ENCODE measurements around the gene LDLRAP1. TPM values are rescaled to one million over a fixed set of nuclear protein-coding genes. Genes with fewer than 3 reads are reported as not detected.
A peak's percentile ranks its signal among the peaks of the same experiment; 100 is the strongest.

LDLRAP1 gene
- total RNA-seq (2014; rRNA removed; shearing (Covaris generic)) (22.5 and 23.6 TPM in 2 replicates), polyA plus RNA-seq (2016; fragmentation: Nextera tagmentation; extraction: Ambion mirVana) (26.9 and 29.5 TPM in 2 replicates)

GRCh38 chr1:25543425-25544242 lies at the start of gene LDLRAP1:
Gene LDLRAP1, plus strand, starts transcription at chr1:25543606. Its CDS starts 93 bp downstream, at chr1:25543699.
- Histone ChIP-seq H3K79me2 (ENCODE audit: insufficient read depth) (peaks cover 33% of the 10 kb centered on the region), H3K27ac (peak within 1 kb of the TSS; percentile 24; the same call in 1 of the 2 replicates), H3K9me3 (ENCODE audit: low read depth) (no peaks in the 10 kb centered on the region), H3K4me1 (ENCODE audit: insufficient read depth) (peaks cover 9% of the 10 kb centered on the region), H4K20me1 (ENCODE audit: insufficient read depth) (no peaks in the 10 kb centered on the region), H3K4me2 (ENCODE audit: unreplicated experiment) (peak within 1 kb of the TSS; percentile 82), H3K9me2 (ENCODE audit: insufficient read depth) (no peaks in the 10 kb centered on the region), H2AFZ (peak within 1 kb of the TSS; percentile 64), H3K4me3 (peak within 1 kb of the TSS; percentile 73), H3K9ac (peak within 1 kb of the TSS; percentile 80), H3K27me3 (replicated peaks; ENCODE audit: insufficient read depth) (no peaks in the 10 kb centered on the region), H3K36me3 (ENCODE audit: low read depth) (no peaks in the 10 kb centered on the region), H3F3A (ENCODE audit: insufficient read depth) (no peaks in the 10 kb centered on the region)
- in situ Hi-C loops (cut with MboI): no loop called here
- peak; percentile 87 for DNase-seq
- WGBS, 2 experiments (ENCODE audit: low coverage in 1 of 2, low lambda C conversion rate in 2 of 2, missing lambda C conversion rate in 2 of 2): 0 to 2% methylated on average over 20 to 70 of the region's 99 CpGs
- no peak for TF ChIP-seq EZH2phosphoT487 (IDR thresholded peaks at IDR 0.05; ENCODE audit: insufficient read depth, low read depth)
- TF ChIP-seq EZH2 (IDR thresholded peaks at IDR 0.05; ENCODE audit: insufficient read depth, poor library complexity, severe bottlenecking): no peak

- in situ Hi-C loops (cut with MboI): no loop called here
These were observed 48.5 kb upstream of the LDLRAP1 start for GRCh38 chr1:25494952-25495351.

GRCh38 chr1:25500694-25501093 lies 42.7 kb upstream of the LDLRAP1 start:
- peak overlapping the region; percentile 35 for H3K4me2 ChIP-seq (ENCODE audit: unreplicated experiment)
- H3K27me3 ChIP-seq (replicated peaks; ENCODE audit: insufficient read depth): no peaks in the 10 kb centered on the region
- 52 to 65% methylated on average over 1 of the region's 1 CpG for WGBS, 2 experiments (ENCODE audit: low coverage in 1 of 2, low lambda C conversion rate in 2 of 2, missing lambda C conversion rate in 2 of 2)
- no peak overlapping the region for H2AFZ ChIP-seq
- H3K9ac ChIP-seq: no peak overlapping the region
- no peak overlapping the region for H3K4me3 ChIP-seq
- H4K20me1 ChIP-seq (ENCODE audit: insufficient read depth): no peaks in the 10 kb centered on the region
- DNase-seq: peak; percentile 52
- peaks cover 43% of the 10 kb centered on the region for H3K4me1 ChIP-seq (ENCODE audit: insufficient read depth)
- no peaks in the 10 kb centered on the region for H3K9me2 ChIP-seq (ENCODE audit: insufficient read depth)
- TF ChIP-seq EZH2phosphoT487 (IDR thresholded peaks at IDR 0.05; ENCODE audit: insufficient read depth, low read depth) (no peak), EZH2 (IDR thresholded peaks at IDR 0.05; ENCODE audit: insufficient read depth, poor library complexity, severe bottlenecking) (no peak)
- peak overlapping the region; percentile 55 for H3K27ac ChIP-seq
- H3K9me3 ChIP-seq (ENCODE audit: low read depth): no peaks in the 10 kb centered on the region
- in situ Hi-C loops (cut with MboI): no loop called here
- peaks cover 10% of the 10 kb centered on the region for H3F3A ChIP-seq (ENCODE audit: insufficient read depth)
- peaks cover 17% of the 10 kb centered on the region for H3K36me3 ChIP-seq (ENCODE audit: low read depth)
- no peaks in the 10 kb centered on the region for H3K79me2 ChIP-seq (ENCODE audit: insufficient read depth)

More at GRCh38 chr1:25494952-25495351, 48.5 kb upstream of the LDLRAP1 start:
- WGBS, 2 experiments (ENCODE audit: low coverage in 1 of 2, low lambda C conversion rate in 2 of 2, missing lambda C conversion rate in 2 of 2): 85 to 90% methylated on average over 3 of the region's 3 CpGs
- H3K9me3 ChIP-seq (ENCODE audit: low read depth): no peaks in the 10 kb centered on the region
- no peak overlapping the region for H3K4me3 ChIP-seq
- H4K20me1 ChIP-seq (ENCODE audit: insufficient read depth): no peaks in the 10 kb centered on the region; the same call in 1 of the 2 replicates
- no peak for DNase-seq
- no peaks in the 10 kb centered on the region for H3K79me2 ChIP-seq (ENCODE audit: insufficient read depth)
- H3K4me2 ChIP-seq (ENCODE audit: unreplicated experiment): no peak overlapping the region
- no peak overlapping the region for H3K27ac ChIP-seq
- H3K9ac ChIP-seq: no peak overlapping the region
- peaks cover 2% of the 10 kb centered on the region; the same call in 1 of the 2 replicates for H3K4me1 ChIP-seq (ENCODE audit: insufficient read depth)
- TF ChIP-seq EZH2 (IDR thresholded peaks at IDR 0.05; ENCODE audit: insufficient read depth, poor library complexity, severe bottlenecking) (no peak), EZH2phosphoT487 (IDR thresholded peaks at IDR 0.05; ENCODE audit: insufficient read depth, low read depth) (no peak)
- H2AFZ ChIP-seq: no peak overlapping the region
- H3K27me3 ChIP-seq (replicated peaks; ENCODE audit: insufficient read depth): no peaks in the 10 kb centered on the region
- H3K9me2 ChIP-seq (ENCODE audit: insufficient read depth): no peaks in the 10 kb centered on the region
- H3F3A ChIP-seq (ENCODE audit: insufficient read depth): peaks cover under 1% of the 10 kb centered on the region; the same call in 1 of the 2 replicates
- H3K36me3 ChIP-seq (ENCODE audit: low read depth): peaks cover 31% of the 10 kb centered on the region

GRCh38 chr1:25501235-25502058 lies 42.0 kb upstream of the LDLRAP1 start:
- H3K9me2 ChIP-seq (ENCODE audit: insufficient read depth): no peaks in the 10 kb centered on the region
- peaks cover 17% of the 10 kb centered on the region for H3K36me3 ChIP-seq (ENCODE audit: low read depth)
- H3K27ac ChIP-seq: peak overlapping the region; percentile 55
- peak; percentile 76 for DNase-seq
- no peaks in the 10 kb centered on the region for H3K9me3 ChIP-seq (ENCODE audit: low read depth)
- H3K4me2 ChIP-seq (ENCODE audit: unreplicated experiment): peak overlapping the region; percentile 35
- no peaks in the 10 kb centered on the region for H3K79me2 ChIP-seq (ENCODE audit: insufficient read depth)
- no peak overlapping the region for H3K9ac ChIP-seq
- H3K4me3 ChIP-seq: no peak overlapping the region
- peaks cover 43% of the 10 kb centered on the region for H3K4me1 ChIP-seq (ENCODE audit: insufficient read depth)
- in situ Hi-C loops (cut with MboI): no loop called here
- no peak overlapping the region for H2AFZ ChIP-seq
- no peaks in the 10 kb centered on the region for H4K20me1 ChIP-seq (ENCODE audit: insufficient read depth)
- WGBS, 2 experiments (ENCODE audit: low coverage in 1 of 2, low lambda C conversion rate in 2 of 2, missing lambda C conversion rate in 2 of 2): 51 to 54% methylated on average over 7 of the region's 7 CpGs
- no peak for TF ChIP-seq EZH2 (IDR thresholded peaks at IDR 0.05; ENCODE audit: insufficient read depth, poor library complexity, severe bottlenecking)
- TF ChIP-seq EZH2phosphoT487 (IDR thresholded peaks at IDR 0.05; ENCODE audit: insufficient read depth, low read depth): no peak
- H3F3A ChIP-seq (ENCODE audit: insufficient read depth): peaks cover 10% of the 10 kb centered on the region
- no peaks in the 10 kb centered on the region for H3K27me3 ChIP-seq (replicated peaks; ENCODE audit: insufficient read depth)

All from GM23248 (cell line).